ENCODE results near the gene ADCY7.

GRCh38 chr16:50227120-50227519, 39.2 kb upstream of the ADCY7 start:
- TF ChIP-seq NR3C1 (CRISPR knock-in tag; conservative IDR thresholded peaks at IDR 0.05; ENCODE audit: low read depth) (no peak), ZNF138 (CRISPR knock-in tag; conservative IDR thresholded peaks at IDR 0.05) (no peak), TCF7 (CRISPR knock-in tag; IDR thresholded peaks at IDR 0.05; ENCODE audit: low read depth) (no peak), E2F4 (CRISPR knock-in tag; IDR thresholded peaks at IDR 0.05; ENCODE audit: borderline replicate concordance, low read depth) (no peak), CREM (CRISPR knock-in tag; IDR thresholded peaks at IDR 0.05) (no peak)
- TF ChIP-seq, protein P1, sequence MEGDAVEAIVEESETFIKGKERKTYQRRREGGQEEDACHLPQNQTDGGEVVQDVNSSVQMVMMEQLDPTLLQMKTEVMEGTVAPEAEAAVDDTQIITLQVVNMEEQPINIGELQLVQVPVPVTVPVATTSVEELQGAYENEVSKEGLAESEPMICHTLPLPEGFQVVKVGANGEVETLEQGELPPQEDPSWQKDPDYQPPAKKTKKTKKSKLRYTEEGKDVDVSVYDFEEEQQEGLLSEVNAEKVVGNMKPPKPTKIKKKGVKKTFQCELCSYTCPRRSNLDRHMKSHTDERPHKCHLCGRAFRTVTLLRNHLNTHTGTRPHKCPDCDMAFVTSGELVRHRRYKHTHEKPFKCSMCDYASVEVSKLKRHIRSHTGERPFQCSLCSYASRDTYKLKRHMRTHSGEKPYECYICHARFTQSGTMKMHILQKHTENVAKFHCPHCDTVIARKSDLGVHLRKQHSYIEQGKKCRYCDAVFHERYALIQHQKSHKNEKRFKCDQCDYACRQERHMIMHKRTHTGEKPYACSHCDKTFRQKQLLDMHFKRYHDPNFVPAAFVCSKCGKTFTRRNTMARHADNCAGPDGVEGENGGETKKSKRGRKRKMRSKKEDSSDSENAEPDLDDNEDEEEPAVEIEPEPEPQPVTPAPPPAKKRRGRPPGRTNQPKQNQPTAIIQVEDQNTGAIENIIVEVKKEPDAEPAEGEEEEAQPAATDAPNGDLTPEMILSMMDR (IDR thresholded peaks at IDR 0.05) = no peak
- TF ChIP-seq, protein P2, sequence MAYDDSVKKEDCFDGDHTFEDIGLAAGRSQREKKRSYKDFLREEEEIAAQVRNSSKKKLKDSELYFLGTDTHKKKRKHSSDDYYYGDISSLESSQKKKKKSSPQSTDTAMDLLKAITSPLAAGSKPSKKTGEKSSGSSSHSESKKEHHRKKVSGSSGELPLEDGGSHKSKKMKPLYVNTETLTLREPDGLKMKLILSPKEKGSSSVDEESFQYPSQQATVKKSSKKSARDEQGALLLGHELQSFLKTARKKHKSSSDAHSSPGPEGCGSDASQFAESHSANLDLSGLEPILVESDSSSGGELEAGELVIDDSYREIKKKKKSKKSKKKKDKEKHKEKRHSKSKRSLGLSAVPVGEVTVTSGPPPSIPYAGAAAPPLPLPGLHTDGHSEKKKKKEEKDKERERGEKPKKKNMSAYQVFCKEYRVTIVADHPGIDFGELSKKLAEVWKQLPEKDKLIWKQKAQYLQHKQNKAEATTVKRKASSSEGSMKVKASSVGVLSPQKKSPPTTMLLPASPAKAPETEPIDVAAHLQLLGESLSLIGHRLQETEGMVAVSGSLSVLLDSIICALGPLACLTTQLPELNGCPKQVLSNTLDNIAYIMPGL (CRISPR knock-in tag; IDR thresholded peaks at IDR 0.05) = no peak
- TF ChIP-seq, protein P3, sequence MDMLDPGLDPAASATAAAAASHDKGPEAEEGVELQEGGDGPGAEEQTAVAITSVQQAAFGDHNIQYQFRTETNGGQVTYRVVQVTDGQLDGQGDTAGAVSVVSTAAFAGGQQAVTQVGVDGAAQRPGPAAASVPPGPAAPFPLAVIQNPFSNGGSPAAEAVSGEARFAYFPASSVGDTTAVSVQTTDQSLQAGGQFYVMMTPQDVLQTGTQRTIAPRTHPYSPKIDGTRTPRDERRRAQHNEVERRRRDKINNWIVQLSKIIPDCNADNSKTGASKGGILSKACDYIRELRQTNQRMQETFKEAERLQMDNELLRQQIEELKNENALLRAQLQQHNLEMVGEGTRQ (CRISPR knock-in tag; IDR thresholded peaks at IDR 0.05) = no peak

Data from WTC11 (cell line).